GM12878 (cell line): Measurements from ENCODE around the gene ZSCAN32. TPM values are rescaled to one million over a fixed set of nuclear protein-coding genes. Genes with fewer than 3 reads are reported as not detected.

Source experiments
- CBX3 ChIP-seq: fragments of 200-600 bp; sonication (generic); IDR thresholded peaks from 2 replicates; pipeline ENCODE4 v1.6.1; 2016; ENCODE audit warnings: low read depth, borderline replicate concordance
- CEBPZ ChIP-seq: fragments of 150-350 bp; IDR thresholded peaks from 2 replicates; pipeline ENCODE4 v1.6.1; 2016; ENCODE audit warnings: low read depth, low read length
- CHD2 ChIP-seq: IDR thresholded peaks from 2 replicates; pipeline ENCODE4 v1.6.1; 2011; ENCODE audit warnings: low read depth, low read length, improper control_type of control experiment, borderline replicate concordance
- CREM ChIP-seq: IDR thresholded peaks from 2 replicates; pipeline ENCODE4 v1.6.1; 2014; ENCODE audit warnings: antibody characterized with exemption, low read depth
- ESRRA ChIP-seq: IDR thresholded peaks from 2 replicates; pipeline ENCODE4 v1.6.1; 2012; ENCODE audit warnings: mild to moderate bottlenecking, low read length, improper control_type of control experiment
- EZH2 ChIP-seq: IDR thresholded peaks from 2 replicates; pipeline ENCODE4 v1.6.1; 2012; ENCODE audit warnings: low read depth, mild to moderate bottlenecking, control low read depth, inconsistent platforms, low read length, borderline replicate concordance; ENCODE audit not compliant: control insufficient read depth
- GATAD2B ChIP-seq: fragments of 450-650 bp; conservative IDR thresholded peaks from 2 replicates; pipeline ENCODE4 v1.6.1; 2017; ENCODE audit warnings: low read depth, mild to moderate bottlenecking, moderate library complexity
- JUNB ChIP-seq: IDR thresholded peaks from 2 replicates; pipeline ENCODE4 v1.6.1; 2016; ENCODE audit warnings: antibody characterized with exemption, mild to moderate bottlenecking
- JUND ChIP-seq: IDR thresholded peaks from 2 replicates; pipeline ENCODE4 v1.6.1; 2012; ENCODE audit warnings: low read depth, mild to moderate bottlenecking, low read length, improper control_type of control experiment, moderate library complexity
- KDM1A ChIP-seq: fragments of 200-600 bp; sonication (generic); IDR thresholded peaks from 2 replicates; pipeline ENCODE4 v1.6.1; 2016; ENCODE audit warnings: borderline replicate concordance
- MEF2B ChIP-seq: fragments of 450-650 bp; IDR thresholded peaks from 2 replicates; pipeline ENCODE4 v1.6.1; 2018; ENCODE audit warnings: mild to moderate bottlenecking, moderate library complexity; ENCODE audit not compliant: partially characterized antibody, poor library complexity, severe bottlenecking
- NBN ChIP-seq: fragments of 450-650 bp; IDR thresholded peaks from 2 replicates; pipeline ENCODE4 v1.6.1; 2016
- NR2C2 ChIP-seq: IDR thresholded peaks from 2 replicates; pipeline ENCODE4 v1.6.1; 2011; ENCODE audit warnings: borderline replicate concordance, low read depth; ENCODE audit not compliant: control insufficient read depth, insufficient read length
- NRF1 ChIP-seq: conservative IDR thresholded peaks from 2 replicates; pipeline ENCODE4 v1.6.1; 2011; ENCODE audit warnings: mild to moderate bottlenecking, low read depth, low read length, improper control_type of control experiment
- PML ChIP-seq: IDR thresholded peaks from 2 replicates; pipeline ENCODE4 v1.6.1; 2012; ENCODE audit warnings: low read length, inconsistent platforms
- POLR2A ChIP-seq: IDR thresholded peaks from 2 replicates; pipeline ENCODE4 v1.6.1; 2011; ENCODE audit warnings: low read depth, mild to moderate bottlenecking, low read length
- POLR2AphosphoS5 ChIP-seq: IDR thresholded peaks from 2 replicates; pipeline ENCODE4 v1.6.1; 2011; ENCODE audit warnings: mild to moderate bottlenecking, low read length, inconsistent platforms
- RBBP5 ChIP-seq: fragments of 200-600 bp; sonication (generic); conservative IDR thresholded peaks from 2 replicates; pipeline ENCODE4 v1.6.1; 2016
- SMAD5 ChIP-seq: IDR thresholded peaks from 2 replicates; pipeline ENCODE4 v1.6.1; 2016; ENCODE audit warnings: antibody characterized with exemption, low read depth
- SP1 ChIP-seq: IDR thresholded peaks from one replicate; pipeline ENCODE4 v1.6.1; 2011; ENCODE audit warnings: low read depth, low read length
- SPI1 ChIP-seq: IDR thresholded peaks from 2 replicates; pipeline ENCODE4 v1.6.1; 2011; ENCODE audit warnings: low read depth, mild to moderate bottlenecking, low read length, moderate library complexity, borderline replicate concordance; ENCODE audit not compliant: insufficient read depth
- TCF3 ChIP-seq: IDR thresholded peaks from 2 replicates; pipeline ENCODE4 v1.6.1; 2012; ENCODE audit warnings: low read depth, mild to moderate bottlenecking, low read length, borderline replicate concordance; ENCODE audit not compliant: insufficient read depth
- TCF7 ChIP-seq: IDR thresholded peaks from 2 replicates; pipeline ENCODE4 v1.6.1; 2014; ENCODE audit warnings: antibody characterized with exemption, borderline replicate concordance
- polyA plus RNA-seq, 11 experiments: library from polyadenylated mRNA; depleted of rRNA in 4 of 11; unstranded in 6 of 11; stranded (reverse) in 5 of 11; fragments of >200 nt; fragmentation: Nextera tagmentation in 4 of 11; fragmentation: Illumina TruSeq in 1 of 11; extraction: Ambion mirVana in 4 of 11; extraction: Trizol in 1 of 11; gene quantifications; 1 replicate in 1 of 11; 2 replicates in 10 of 11; pipeline versions ENCODE4 v1.2.1 to v1.2.3, GENCODE V29; 2011 to 2016; ENCODE audit warnings: inconsistent platforms in 2 of 11, missing spikeins in 2 of 11, low read depth in 1 of 11
- total RNA-seq, 4 experiments: library from RNA; depleted of rRNA in 3 of 4; stranded (reverse); fragments of >200 nt in 3 of 4; fragmentation: Illumina TruSeq in 1 of 4; extraction: Trizol in 1 of 4; gene quantifications; 2 replicates each; pipeline versions ENCODE4 v1.2.1 to v1.2.3, GENCODE V29; 2013 to 2021
- TF ChIP-seq, protein P1 (sequence below): fragments of 450-650 bp; conservative IDR thresholded peaks from 2 replicates; pipeline ENCODE4 v1.6.1; 2017; ENCODE audit warnings: mild to moderate bottlenecking, moderate library complexity
- TF ChIP-seq, protein P2 (sequence below): IDR thresholded peaks from 2 replicates; pipeline ENCODE4 v1.6.1; 2011; ENCODE audit warnings: mild to moderate bottlenecking, low read depth, low read length, moderate library complexity; ENCODE audit not compliant: insufficient replicate concordance

The ZSCAN32 gene
- total and polyA plus RNA-seq, 10 of the 15 experiments (the other 5 are each of a cell fraction or from before 2014, with no cell fraction given): 9.6 to 23.8 (median 15.5) TPM

DNA sequence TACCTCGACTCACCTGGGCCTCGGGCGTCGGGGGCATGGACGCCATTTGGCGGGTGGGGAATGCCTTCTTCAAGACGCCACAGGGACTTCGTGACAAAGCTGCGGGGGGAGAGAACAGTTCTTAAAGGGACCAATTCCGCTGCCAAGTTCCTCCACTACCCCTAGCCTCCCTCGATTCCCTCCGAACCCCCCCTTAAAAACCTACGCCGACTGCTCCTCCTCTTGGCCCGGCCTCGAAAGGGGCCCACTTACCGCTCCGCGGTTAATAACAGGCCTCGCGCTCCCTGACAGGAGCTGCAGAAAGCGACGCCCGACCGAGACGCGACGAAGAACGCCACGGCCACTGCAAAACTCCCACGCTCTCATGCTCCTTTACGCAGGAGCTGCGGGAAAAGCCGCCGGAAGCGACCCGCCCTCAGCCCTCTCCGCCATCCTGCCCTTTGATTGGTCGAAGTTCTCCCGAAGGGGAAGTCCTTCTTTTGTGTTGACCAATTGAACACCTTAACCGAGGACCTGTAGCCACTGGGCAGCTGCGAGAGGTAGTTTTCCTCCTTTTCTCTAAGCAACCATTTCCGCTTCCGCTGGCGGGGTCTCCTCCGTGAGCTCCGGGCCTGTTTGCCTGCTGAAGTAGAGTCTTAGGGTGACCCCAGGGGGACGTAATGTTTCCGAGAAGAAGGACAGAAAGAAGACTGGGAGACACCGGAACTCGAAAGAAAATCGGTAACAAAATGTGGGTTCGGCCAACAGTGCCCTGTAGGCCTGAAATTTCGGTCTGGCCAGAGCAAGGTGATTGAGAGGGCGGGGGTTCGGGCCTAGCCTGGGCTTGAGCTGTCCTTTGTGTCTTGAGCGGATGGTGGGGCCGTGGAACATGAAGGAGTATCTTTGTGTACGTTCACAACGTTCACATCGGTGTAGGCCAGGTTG, 42.6 kb upstream of the ZSCAN32 start, which contains the start of the genes NAA60 and ZNF597 (continued):
- TF ChIP-seq TCF3 (no peak), POLR2AphosphoS5 (peak; percentile 76), MEF2B (no peak), SP1 (peak; percentile 76), PML (0 out of 2 replicates have a peak, but pooled peaks have one; percentile 37), GATAD2B (no peak), SPI1 (peak; percentile 35; the same call in 1 of the 2 replicates), NBN (no peak), NR2C2 (no peak), SMAD5 (peak; percentile 57; the same call in 1 of the 2 replicates), JUNB (no peak), EZH2 (no peak), RBBP5 (no peak), CEBPZ (no peak), POLR2A (peak; percentile 85), CREM (0 out of 2 replicates have a peak, but pooled peaks have one; percentile 24), CHD2 (peak; percentile 74), KDM1A (no peak), JUND (no peak), ESRRA (no peak), CBX3 (no peak), NRF1 (no peak), TCF7 (no peak)
- TF ChIP-seq, protein P1, sequence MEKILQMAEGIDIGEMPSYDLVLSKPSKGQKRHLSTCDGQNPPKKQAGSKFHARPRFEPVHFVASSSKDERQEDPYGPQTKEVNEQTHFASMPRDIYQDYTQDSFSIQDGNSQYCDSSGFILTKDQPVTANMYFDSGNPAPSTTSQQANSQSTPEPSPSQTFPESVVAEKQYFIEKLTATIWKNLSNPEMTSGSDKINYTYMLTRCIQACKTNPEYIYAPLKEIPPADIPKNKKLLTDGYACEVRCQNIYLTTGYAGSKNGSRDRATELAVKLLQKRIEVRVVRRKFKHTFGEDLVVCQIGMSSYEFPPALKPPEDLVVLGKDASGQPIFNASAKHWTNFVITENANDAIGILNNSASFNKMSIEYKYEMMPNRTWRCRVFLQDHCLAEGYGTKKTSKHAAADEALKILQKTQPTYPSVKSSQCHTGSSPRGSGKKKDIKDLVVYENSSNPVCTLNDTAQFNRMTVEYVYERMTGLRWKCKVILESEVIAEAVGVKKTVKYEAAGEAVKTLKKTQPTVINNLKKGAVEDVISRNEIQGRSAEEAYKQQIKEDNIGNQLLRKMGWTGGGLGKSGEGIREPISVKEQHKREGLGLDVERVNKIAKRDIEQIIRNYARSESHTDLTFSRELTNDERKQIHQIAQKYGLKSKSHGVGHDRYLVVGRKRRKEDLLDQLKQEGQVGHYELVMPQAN: no peak; the same call in 1 of the 2 replicates
- TF ChIP-seq, protein P2, sequence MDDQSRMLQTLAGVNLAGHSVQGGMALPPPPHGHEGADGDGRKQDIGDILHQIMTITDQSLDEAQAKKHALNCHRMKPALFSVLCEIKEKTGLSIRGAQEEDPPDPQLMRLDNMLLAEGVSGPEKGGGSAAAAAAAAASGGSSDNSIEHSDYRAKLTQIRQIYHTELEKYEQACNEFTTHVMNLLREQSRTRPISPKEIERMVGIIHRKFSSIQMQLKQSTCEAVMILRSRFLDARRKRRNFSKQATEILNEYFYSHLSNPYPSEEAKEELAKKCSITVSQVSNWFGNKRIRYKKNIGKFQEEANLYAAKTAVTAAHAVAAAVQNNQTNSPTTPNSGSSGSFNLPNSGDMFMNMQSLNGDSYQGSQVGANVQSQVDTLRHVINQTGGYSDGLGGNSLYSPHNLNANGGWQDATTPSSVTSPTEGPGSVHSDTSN: no peak
